GM23248 (cell line): ENCODE measurements around the gene FBN3.

ENCODE experiments used
- EZH2 ChIP-seq: fragments of 200-600 bp; sonication (generic); IDR thresholded peaks from 2 replicates; pipeline ENCODE4 v1.6.1; 2018; ENCODE audit warnings: antibody characterized with exemption, mild to moderate bottlenecking; ENCODE audit not compliant: insufficient read depth, poor library complexity, severe bottlenecking
- EZH2phosphoT487 ChIP-seq: fragments of 200-600 bp; sonication (generic); IDR thresholded peaks from 2 replicates; pipeline ENCODE4 v1.6.1; 2018; ENCODE audit warnings: antibody characterized with exemption, moderate library complexity, mild to moderate bottlenecking, low read depth; ENCODE audit not compliant: insufficient read depth

DNA sequence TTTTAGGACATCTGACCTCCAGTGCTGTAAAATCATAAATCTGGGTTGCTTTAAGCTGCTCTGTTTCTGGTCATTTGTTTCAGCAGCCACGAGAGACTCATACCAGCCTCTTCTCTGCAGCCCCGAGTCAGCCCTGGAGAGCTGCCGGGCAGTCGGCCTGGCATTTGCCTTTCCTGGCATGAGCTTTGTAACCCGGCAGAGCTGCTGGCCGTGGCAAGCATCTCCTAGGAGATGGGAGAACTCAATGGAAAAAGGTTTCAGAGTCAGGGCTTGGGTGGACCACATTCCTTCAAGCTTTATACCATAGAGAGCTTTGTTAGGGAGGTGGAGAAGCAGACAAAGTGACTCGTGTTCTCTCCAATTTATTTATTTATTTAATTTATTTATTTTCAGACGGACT is 118.4 kb downstream of the FBN3 start:
- TF ChIP-seq EZH2phosphoT487 (no peak), EZH2 (no peak)
